Suppressor macrophage treated with lipopolysaccharide for 1 hour (primary cell): ENCODE measurements around the gene AURKB.
A peak's percentile ranks its signal among the peaks of the same experiment; 100 is the strongest.
"Not testable (repeated sequence)": the region's sequence is repeated elsewhere in the genome, so short reads cannot be mapped to it uniquely, and the experiment has no call there.

Experiments
- DNase-seq, 3 donors: peaks; one replicate each; pipeline ENCODE4 v3.0.0-alpha.2; 2020 to 2022

The AURKB gene

DNA sequence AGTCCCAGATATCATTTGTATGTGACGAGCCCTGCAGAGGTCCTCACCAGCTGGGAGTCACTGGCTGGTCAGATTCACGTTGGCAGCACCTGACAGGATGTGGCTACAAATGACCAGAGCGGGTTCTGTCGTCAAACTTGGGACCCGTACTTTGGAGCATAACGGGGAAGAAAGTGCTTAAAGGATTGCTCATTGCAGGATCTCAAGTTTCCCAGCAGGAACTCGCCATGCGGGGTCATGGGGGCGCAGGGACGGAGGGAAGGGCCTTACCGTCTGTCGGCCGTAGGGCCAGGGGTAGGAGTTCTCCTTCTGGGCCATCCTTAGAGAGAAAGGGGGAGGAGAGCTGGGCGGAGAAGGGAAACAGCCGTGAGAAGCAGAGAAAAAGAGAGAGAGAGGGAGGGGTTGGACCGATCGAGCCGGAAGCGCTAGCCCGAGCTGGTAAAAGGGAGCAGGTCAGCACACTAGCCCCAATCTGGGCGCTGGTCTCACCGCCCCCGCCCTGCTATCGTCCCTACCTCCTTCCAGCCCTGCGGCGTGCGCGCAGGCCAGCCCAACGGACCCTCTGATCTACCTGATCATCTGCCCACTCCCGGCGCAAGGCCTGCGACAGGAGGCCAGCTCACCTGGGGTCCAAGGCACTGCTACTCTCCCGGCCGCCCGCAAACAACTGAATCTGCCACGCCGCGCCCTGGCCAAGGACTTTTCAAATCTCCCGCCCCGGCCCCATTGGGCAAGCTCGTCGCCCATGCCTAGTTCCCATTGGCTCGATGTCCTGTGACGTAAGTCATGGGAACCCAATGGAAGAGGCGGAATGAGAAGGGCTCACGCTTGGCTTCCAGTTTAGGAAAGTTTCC is at the start of gene AURKB:
TSS of gene AURKB (minus strand) at position 669 of the 854 bp plus-strand sequence. CDS start at position 318, 351 bp downstream.
- peak; percentile 98 to 99 (median 99) for DNase-seq

DNA sequence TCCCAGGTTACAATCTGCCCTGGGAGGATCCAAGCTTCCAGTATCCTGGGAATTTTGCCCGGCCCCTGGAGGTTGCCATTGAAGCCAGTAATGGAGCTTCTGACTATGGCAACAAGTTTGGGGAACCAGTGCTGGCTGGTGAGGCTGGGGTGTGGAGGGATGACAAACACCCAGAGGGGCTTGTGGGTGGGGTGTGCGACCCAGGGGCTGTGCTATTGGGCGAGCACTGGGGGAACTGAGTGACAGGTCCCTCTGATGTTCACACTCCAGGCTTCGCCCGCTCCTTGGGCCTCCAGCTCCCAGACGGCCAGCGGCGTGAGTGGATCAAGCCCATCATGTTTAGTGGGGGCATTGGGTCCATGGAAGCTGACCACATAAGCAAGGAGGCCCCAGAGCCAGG is 47.4 kb upstream of the AURKB start:
- DNase-seq = no peak

DNA sequence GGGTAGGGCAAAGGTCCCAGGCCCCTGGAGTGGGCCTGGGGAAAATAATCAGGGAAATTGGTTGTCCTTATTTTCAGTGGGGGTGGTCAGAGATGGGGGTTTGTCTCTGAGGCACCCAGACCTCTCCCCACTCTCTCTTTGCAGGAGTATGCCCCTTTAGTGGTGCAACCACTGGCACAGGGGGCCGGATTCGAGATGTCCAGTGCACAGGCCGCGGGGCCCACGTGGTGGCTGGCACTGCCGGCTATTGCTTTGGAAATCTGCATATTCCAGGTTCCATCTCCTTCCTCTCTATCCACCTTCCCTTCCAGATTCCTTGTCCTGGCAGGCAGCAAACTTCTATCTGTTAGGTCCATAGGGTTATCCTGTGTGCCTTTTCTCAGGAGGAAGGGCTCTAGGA is 46.3 kb upstream of the AURKB start:
- DNase-seq = no peak

DNA sequence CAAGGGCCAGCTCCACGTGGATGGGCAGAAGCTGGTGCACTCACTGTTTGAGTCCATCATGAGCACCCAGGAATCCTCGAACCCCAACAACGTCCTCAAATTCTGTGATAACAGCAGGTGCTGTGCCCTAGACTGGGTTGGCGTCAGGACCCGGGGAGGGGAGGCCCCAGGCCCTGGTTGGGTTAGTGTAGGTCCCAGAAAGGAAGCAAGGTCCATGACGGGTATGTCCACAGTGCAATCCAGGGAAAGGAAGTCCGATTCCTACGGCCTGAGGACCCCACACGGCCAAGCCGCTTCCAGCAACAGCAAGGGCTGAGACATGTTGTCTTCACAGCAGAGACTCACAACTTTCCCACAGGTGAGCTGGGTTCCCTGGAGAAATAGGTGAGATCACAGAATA is 45.9 kb upstream of the AURKB start:
- DNase-seq = no peak

DNA sequence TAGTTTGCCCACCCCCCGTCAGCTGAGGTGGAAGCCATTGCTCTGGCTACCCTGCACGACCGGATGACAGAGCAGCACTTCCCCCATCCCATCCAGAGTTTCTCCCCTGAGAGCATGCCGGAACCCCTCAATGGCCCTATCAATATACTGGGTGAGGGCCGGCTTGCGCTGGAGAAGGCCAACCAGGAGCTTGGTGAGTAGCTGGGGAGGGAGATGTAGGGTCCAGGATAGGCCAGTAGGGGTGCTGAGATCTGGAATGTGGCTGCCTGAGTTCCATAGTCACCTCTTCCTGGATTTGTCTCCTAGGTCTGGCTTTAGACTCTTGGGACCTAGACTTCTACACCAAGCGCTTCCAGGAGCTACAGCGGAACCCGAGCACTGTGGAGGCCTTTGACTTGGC is 45.1 kb upstream of the AURKB start:
- DNase-seq = no peak

DNA sequence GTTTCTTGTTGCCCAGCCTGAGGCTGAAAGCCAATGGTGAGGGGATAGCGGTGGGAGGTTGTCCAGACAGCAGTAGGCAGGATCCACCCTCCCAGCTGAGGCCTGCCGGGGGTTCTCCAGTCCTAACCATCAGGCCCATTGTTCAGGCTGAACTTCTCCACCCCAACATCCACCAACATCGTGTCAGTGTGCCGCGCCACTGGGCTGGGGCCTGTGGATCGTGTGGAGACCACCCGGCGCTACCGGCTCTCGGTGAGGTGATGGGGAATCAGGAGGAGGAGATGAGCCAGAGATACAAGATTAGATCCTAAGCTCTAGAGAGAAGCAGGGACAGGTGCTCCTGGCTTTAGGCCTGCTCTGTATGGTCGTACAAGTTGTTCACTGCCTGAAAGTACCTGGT is 44.5 kb upstream of the AURKB start:
- DNase-seq = no peak

DNA sequence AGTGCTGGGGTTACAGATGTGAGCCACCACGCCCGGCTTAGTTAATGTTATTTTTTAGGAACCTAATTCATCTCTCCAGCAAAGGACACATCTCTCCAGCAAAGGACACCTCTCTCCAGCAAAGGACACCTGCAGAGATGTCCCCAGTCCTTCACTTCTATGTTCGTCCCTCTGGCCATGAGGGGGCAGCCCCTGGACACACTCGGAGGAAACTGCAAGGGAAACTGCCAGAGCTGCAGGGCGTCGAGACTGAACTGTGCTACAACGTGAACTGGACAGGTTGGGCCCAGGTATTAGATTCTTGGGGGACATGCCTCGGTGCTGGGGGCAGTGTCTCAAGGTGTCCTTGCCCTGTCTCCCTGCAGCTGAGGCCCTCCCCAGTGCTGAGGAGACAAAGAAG is 43.4 kb upstream of the AURKB start:
- peak in 2 of 3 donors; percentile 27 to 40 for DNase-seq

DNA sequence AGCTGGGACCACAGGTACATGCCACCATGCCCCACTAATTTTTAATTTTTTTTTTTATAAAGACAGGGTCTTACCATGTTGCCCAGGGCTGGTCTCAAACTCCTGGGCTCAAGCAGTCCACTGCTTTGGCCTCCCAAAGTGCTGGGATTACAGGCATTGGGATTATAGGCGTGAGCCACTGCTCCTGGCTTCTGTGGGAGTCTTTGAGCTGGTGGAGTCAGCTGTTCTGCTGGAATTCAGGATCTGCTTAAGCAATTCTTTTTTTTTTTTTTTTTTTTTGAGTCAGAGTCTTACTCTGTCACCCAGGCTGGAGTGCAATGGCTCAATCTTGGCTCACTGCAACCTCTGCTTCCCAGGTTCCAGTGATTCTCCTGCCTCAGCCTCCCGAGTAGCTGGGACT is 41.0 kb upstream of the AURKB start:
- not testable (repeated sequence) for DNase-seq

DNA sequence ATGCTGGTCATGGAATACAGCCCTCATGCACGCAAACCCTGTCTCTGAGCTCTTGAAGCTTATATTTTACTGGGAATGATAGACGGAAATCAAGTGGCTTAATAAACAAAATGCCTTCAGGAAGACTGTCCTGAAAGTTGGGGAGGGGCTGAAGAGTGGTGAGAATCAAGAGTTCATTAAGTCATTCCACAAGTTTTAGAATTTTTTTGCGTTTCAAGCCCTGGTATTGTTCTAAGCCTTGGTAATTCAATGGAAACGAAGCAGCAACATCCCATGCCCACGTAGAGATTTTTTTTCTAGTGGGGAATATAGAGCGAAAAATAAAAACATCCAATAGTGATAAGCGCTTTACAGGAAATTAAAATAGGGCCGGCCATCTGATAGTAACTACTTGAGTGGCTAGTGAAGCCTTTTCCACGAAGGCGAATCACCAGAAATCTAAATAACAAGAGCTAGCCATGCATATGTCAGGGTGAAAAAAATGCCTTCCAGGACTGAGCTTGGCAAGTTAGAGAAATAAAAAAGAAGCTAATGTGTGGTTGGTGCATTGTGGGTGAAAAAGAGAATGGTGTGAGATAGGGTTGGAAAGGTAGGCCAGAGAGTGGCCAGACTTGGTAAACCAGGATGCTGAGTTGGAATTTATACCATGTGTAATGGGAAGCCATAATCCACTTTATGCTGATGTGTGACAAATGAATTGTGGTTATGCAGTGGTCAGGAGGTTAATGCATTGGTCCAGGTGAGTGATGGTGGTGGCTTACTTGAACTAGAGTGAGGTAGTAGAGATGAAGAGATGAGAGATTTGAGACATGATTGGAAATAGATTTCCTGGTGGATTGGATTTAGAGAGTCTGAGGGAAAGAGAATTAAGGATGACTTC is 39.5 kb upstream of the AURKB start:
- DNase-seq = no peak

DNA sequence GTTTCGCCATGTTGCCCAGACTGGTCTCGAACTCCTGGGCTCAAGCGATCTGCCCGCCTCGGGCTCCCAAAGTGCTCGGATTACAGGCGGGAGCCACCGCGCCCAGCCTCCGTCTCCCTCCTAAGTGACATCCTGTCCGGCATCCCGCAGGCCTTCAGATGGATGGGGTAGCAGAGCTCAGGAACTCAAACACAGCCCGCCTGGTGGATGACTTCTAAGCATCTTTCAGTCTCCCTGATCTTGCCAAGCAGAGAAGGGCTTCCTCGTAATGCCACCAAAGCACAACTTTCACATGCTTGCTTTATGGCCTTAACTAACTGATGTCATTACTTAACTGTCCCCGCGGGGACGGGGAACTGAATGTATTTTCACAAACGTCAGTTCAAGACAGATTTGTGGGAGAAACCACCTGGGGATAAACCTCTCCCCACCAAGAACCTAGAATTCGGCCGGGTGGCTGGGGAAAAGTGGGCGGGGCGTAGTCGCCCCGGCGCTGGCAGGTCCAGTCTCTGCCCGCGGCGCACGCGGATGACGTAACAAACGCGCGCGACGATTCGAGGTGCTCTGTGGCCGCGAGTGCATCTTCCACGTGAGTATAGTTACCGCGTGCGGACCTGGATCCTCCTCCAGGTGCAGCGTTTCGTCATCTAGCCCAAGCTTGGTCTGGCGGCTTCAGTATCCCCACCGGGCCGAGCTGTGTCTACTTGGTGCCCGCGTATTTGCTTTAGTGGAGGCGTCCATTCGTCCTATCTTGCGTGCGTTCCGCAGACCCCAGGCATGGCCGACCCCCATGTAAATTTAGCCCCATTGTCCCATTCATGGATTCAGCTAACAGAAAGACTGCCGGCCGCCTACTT is 38.6 kb upstream of the AURKB start, which contains the start of gene PFAS:
TSS of gene PFAS (plus strand) at position 539 of the 857 bp plus-strand sequence. CDS start 4,649 bp downstream, outside the sequence.
- peak; percentile 96 to 99 (median 98) for DNase-seq

DNA sequence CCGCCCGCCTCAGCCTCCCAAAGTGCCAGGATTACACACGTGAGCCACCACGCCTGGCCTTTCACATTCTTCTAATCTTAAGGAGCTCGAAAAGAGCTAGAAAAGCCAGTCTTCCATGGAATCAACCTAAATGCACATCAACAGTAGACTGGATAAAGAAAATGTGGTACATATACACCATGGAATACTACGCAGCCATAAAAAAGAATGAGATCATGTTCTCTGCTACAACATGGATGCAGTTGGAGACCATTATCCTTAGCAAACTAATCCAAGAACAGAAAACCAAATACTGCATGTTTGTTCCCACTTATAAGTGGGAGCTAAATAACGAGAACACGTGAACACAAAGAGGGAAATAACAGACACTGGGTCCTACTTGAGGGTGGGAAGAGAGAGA is 34.4 kb upstream of the AURKB start:
- no peak for DNase-seq

DNA sequence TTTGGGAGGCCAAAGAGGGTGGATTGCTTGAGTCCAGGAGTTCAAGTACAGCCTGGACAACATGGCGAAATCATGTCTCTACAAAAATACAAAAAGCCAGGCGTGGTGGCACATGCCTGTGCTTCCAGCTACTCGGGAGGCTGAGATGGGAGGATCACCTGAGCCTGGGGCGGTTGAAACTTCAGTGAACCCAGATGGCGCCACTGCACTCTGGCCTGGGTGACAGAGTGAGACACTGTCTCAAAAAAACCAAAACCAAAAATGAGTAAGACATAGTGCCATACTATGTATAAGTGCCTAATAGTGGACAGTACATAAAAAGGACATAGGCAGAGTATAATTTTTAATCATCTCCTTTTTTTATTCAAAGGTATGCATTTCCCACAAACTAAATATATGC is 33.5 kb upstream of the AURKB start:
- DNase-seq = no peak

DNA sequence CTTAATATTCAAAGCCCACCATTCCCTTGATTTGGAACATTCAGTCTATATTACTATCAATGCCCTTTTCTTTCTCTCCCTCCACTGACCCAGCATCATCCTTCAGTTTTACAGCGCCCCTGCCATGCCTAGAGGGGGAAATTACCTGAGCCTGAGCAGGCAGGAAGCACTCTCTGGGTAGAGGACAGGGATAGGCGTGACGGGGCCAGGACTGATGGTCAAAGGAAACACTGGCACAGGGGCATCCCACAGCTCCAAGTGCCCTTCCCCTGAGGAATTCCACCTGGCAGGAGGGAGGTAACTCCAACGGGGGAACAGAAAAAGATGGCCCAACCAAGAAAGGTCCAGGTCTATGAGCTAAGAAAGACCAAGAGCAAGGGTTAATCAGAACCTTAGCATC is 27.5 kb upstream of the AURKB start:
- no peak for DNase-seq

DNA sequence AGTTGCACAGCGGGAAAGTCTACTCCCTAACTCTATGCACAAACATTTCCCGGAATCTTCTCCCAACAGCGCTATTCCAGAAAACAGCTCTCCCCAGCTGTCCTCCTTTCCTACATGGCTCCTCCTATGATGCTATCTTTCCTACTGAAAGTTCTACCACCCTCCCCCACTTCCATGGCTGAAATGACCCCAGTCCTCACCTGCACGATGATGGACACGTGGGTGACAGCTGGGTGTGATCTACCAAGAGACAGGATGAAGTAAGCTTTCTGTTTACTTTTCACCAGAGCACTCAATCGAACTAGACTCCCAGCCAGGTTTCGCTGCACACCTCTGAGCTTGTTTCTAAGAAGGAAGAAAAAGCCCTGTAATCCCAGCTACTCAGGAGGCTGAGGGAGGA is 26.8 kb upstream of the AURKB start:
- no peak for DNase-seq

DNA sequence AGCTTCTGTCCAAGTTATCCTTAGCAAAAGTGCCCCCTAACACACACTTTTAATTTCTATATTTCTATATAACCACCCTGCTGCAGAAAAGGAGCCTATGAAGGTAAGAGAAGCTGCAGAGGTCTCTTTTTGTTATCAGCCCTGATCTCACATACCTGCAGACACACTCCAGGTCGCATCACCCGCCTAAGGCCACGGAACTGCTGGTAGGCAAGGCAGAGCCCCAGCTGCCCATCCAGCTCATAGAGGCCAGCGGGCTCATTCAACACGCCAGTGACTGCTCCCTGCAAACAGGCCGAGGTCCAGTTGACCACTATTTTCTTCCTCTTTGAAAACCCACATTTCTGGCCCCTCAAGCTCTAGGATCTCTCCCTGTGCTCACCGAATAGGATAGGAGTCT is 25.3 kb upstream of the AURKB start:
- no peak for DNase-seq

DNA sequence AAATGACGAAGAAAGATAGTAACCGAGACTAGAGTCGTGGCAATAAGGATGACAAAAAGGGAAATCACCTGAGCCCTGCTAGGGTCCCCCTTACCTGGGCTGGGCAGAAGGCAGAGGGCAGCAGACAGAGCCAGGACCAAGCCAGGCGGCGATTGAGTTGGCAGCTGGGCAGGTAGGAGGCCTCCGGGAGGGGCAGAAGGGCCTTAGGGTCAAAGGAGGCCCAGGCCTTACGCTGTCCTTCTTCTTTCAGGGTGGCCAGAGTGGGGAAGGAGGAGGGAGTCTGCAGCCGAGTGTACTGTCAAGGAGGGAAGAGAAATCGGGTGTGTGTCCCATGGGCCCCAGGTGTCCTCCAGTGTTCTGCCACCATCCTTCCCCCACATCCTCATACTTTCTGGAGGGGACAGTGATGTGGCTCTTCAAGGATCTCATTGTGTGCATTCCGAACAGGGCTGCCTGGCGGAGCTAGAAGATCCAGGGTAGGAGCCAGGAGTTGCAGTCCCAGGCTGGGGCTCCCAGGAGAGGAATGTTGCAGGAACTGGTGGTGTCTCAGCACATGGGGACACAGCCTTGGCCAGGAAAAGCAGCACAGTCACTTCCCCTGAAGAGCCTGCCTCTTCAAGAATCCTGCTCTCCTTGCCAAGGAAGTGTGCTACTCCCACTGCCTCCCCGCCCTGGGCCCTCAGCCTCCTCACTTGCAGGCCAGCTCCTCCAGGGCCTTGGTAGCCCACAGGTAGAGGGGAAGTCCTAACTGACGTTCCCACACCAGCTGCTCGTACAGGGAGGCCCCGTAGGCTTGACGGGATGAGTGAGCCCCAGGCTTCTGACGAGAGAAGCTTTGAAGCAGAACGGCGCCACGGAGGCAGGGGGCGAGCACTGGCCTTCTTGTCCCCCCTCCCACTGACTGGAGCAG is 24.2 kb upstream of the AURKB start:
- no peak for DNase-seq

DNA sequence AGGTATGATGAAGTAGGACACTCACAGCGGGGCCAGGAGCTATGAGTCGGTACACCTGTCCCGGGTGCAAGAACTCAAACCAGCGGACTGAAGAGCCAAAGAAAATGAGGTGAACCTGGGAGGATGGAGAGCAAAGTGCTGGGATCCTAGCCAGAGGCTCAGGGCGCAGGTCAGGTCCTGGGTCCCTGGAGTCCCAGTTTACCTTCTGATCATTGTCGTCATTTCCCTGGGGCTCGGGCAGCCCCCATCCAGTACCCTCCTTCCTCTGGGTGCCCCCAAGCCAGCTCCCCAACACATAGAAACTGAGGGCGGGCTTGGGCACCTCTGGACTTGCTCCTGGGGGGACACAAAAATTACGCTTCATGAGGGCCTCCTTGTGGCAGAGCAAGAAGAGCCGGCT is 21.3 kb upstream of the AURKB start:
- no peak for DNase-seq

DNA sequence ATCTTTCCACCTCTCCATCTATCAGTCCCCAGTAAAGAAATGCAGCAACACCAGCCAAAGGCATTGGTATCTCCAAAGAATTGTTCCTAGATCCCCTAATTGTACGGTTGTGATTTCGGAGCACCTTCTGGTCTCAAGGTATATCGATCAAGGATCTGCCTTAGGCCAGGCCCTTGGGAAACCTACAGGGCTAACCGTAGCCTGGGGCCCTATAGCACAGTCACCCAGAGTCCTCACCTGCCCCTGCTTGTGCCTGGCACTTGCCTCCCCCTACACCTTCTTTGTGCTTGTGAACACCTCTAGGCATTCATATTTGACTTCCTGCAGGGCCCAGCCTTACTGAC is 16.8 kb upstream of the AURKB start:
- no peak for DNase-seq

DNA sequence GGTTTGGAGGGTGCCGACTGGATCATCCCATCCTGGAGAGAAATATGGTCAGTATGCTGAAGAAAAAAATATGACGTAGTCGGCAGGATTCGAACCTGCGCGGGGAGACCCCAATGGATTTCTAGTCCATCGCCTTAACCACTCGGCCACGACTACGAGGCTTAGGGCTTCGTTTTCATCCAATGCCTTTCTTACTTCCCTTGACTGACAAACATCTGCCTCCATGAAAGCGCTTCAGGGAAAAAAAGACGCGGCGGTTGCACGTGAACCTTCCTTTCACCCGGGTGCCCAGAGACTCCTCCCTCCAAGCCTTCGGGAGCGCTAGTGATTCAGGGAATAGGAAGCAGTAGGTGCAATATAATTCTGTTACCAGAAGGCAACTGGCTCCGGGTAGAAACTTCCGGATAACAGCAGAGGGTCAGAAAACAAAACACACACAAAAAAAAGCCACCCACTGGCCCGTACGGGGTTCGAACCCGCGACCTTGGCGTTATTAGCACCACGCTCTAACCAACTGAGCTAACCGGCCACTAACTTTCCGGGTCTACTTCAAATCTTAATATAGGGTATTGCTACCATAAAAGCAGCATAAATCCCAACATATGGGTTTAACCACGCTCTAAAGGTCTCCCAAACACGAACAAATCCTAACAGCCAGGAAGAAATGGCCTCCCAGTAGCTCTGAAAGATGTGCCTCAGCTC is 16.3 kb upstream of the AURKB start:
- peak; percentile 81 to 91 (median 83) for DNase-seq

DNA sequence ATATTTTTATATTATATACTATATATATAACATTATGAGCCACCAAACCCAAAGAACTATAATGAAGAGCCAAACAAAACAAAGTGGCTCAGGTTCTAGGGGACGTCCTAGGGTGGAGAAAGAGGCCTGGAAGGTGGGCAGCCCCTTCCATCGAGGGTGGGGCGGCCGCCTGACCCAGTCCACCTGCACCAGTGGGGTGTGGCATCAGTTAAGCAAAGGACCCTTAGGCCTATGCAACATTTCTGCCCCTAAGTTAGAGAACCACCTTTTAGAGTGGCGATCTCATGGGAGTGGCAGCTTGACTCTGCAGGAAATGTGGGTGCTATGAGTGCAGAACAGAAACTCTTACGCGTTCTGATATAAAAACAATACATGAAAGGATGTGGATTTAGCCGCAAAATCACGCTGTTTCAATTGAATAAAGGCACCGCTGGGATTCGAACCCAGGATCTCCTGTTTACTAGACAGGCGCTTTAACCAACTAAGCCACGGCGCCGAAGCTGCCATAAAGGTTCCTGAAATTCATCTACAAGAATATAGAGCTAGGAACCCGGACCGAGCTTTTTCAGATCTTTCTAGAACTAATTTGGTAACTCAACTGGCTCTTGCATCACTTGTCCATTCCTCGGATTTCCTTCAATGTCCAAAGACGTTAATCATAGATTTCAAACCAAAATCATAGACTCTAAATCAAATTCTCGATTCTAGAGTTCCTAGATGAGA is 15.6 kb upstream of the AURKB start:
- peak; percentile 72 to 82 (median 72) for DNase-seq
